Heart left ventricle (tissue), 16 donors: ENCODE measurements around the gene CNTNAP5. TPM values are rescaled to one million over a fixed set of nuclear protein-coding genes. Genes with fewer than 3 reads are reported as not detected.
A peak's percentile ranks its signal among the peaks of the same experiment; 100 is the strongest.

Experiments
- ATAC-seq, 4 donors: fragments of 200-7000 bp; cut with Tn5 transposase; one replicate each; pipeline ENCODE4 v1.9.1; 2020 to 2022; ENCODE audit warnings: moderate library complexity in 4 of 4, mild to moderate bottlenecking in 3 of 4, moderate number of reproducible peaks in 1 of 4
- DNase-seq, 5 donors: peaks; one replicate each; pipeline ENCODE4 v3.0.0-alpha.2; 2020
- H3K27ac ChIP-seq, 12 donors: fragments of 200-600 bp; sonication (generic) in 4 of 12; one replicate each; pipeline versions ENCODE4 v1.5.0 to v1.8.0; 2016 to 2022; ENCODE audit warnings: mild to moderate bottlenecking in 2 of 12
- H3K27me3 ChIP-seq, 9 donors: fragments of 200-600 bp; sonication (generic) in 2 of 9; one replicate each; pipeline versions ENCODE4 v1.5.1 to v1.8.0; 2016 to 2022; ENCODE audit warnings: mild to moderate bottlenecking in 3 of 9
- H3K36me3 ChIP-seq, 9 donors: fragments of 200-600 bp; sonication (generic) in 2 of 9; one replicate each; pipeline versions ENCODE4 v1.5.0 to v1.8.0; 2018 to 2022; ENCODE audit warnings: mild to moderate bottlenecking in 2 of 9
- H3K4me1 ChIP-seq, 12 donors: fragments of 200-600 bp; sonication (generic) in 4 of 12; one replicate each; pipeline versions ENCODE4 v1.5.0 to v1.8.0; 2016 to 2022; ENCODE audit warnings: mild to moderate bottlenecking in 3 of 12
- H3K4me3 ChIP-seq, 12 donors: fragments of 200-600 bp; sonication (generic) in 4 of 12; one replicate each; pipeline versions ENCODE4 v1.5.0 to v1.8.0; 2017 to 2022; ENCODE audit warnings: mild to moderate bottlenecking in 9 of 12, moderate library complexity in 4 of 12
- H3K9me3 ChIP-seq, 12 donors: fragments of 200-600 bp; sonication (generic) in 4 of 12; one replicate each; pipeline versions ENCODE4 v1.5.0 to v1.8.0; 2016 to 2022; ENCODE audit warnings: mild to moderate bottlenecking in 1 of 12
- CTCF ChIP-seq, 12 donors: fragments of 200-600 bp; sonication (generic) in 4 of 12; IDR thresholded peaks; one replicate each; pipeline versions ENCODE4 v1.5.0 to v1.8.0; 2018 to 2022; ENCODE audit warnings: antibody characterized with exemption in 12 of 12, mild to moderate bottlenecking in 5 of 12
- POLR2A ChIP-seq, 2 donors: fragments of 450-650 bp; IDR thresholded peaks; one replicate each; pipeline ENCODE4 v1.6.1; 2017; ENCODE audit warnings: antibody characterized with exemption in 2 of 2, mild to moderate bottlenecking in 2 of 2, moderate library complexity in 2 of 2
- WGBS, 4 donors: extraction: QIAGEN DNeasy Blood & Tissue Kit in 2 of 4; methylation state at CpG; one replicate each; pipeline versions ENCODE4 v1.1.5 to v1.1.7; 2013 to 2018; 5-methylcytosine and 5-hydroxymethylcytosine counted together
- intact Hi-C, 10 donors: fragments of 100-400 bp; cut with DNase I; formaldehyde crosslinking; loops; one replicate each; pipeline versions ENCODE4 v1.11.1 to v1.14.2; 2022
- polyA plus RNA-seq, 2 donors: library from polyadenylated mRNA; stranded (reverse); fragments of 200-250 nt; gene quantifications; one replicate each; pipeline ENCODE4 v1.2.3, GENCODE V29; 2013
- total RNA-seq, 9 donors: library from RNA; depleted of rRNA in 2 of 9; stranded (reverse); fragments of >200 nt in 2 of 9; fragmentation: NEBNext Ultra II Directional in 3 of 9; extraction: Animal tissue kit (Norgen Biotek cat#: 25700) in 3 of 9; gene quantifications; one replicate each; pipeline versions ENCODE4 v1.1.0 to v1.2.4, GENCODE V29; 2016 to 2023
- donor health status: ischemic (EF 13 %, LVEDD 7.1; RV severe dilation, severe dysfunction).
- donor health status: healthy with polysubstance abuse.
- donor health status: DM: no; HTN: yes; CAD: no.
- donor health status: DM: no; HTN: no; CAD: no.
- donor health status: ischemic (EF 25% LVEDD 6.9; RV normal size, moderate dysfunction).
- donor health status: ischemic (EF 25% LVEDD 5.7; RV mildly dilated, moderate dysfunction).
- donor health status: healthy.
- donor health status: DM: yes; HTN: yes; CAD: no.
- donor health status: ischemic (EF 35%, LVEDD 5.7; RV mildly dilated, moderate dysfunction).
- donor health status: nonischemic (EF 11% LVEDD 7.7; RV severe dilation, severe dysfunction).
- donor health status: DM: yes; HTN: yes; CAD: no.
- donor health status: PGD.
- donor health status: ischemic (EF 29% LVEDD 5.4; RV normal size, mild dysfunction).
- donor health status: nonischemic (EF 23%, LVEDD 6.1; RV moderate dilation, normal function).

CNTNAP5 gene
- total and polyA plus RNA-seq, 11 donors, result not detected

GRCh38 chr2:124523096-124523495 lies 498.0 kb downstream of the CNTNAP5 start:
- WGBS, 4 donors, result 66 to 80% (median 71%) methylated on average over 3 of the region's 3 CpGs
- Histone ChIP-seq H3K36me3 (no peaks in the 10 kb centered on the region), H3K27me3 (no peaks in the 10 kb centered on the region), H3K27ac (no peak overlapping the region), H3K4me3 (no peak overlapping the region), H3K9me3 (no peaks in the 10 kb centered on the region), H3K4me1 (peaks cover 0 to 11% (median 0%) of the 10 kb centered on the region in 12 donors)
- intact Hi-C loops, result no loop called here
- TF ChIP-seq CTCF (IDR thresholded peaks at IDR 0.05) (no peak), POLR2A (IDR thresholded peaks at IDR 0.05) (no peak)
- no peak for DNase-seq
- no peak for ATAC-seq

GRCh38 chr2:124524155-124524915 lies 499.2 kb downstream of the CNTNAP5 start:
- peaks cover 0 to 11% (median 0%) of the 10 kb centered on the region in 12 donors for H3K4me1 ChIP-seq
- ATAC-seq, result no peak
- 88 to 93% (median 91%) methylated on average over 7 of the region's 7 CpGs for WGBS, 4 donors
- H3K9me3 ChIP-seq, result no peaks in the 10 kb centered on the region
- H3K4me3 ChIP-seq, result no peak overlapping the region
- no peak overlapping the region for H3K27ac ChIP-seq
- H3K36me3 ChIP-seq, result no peaks in the 10 kb centered on the region
- TF ChIP-seq POLR2A (IDR thresholded peaks at IDR 0.05), result no peak
- no peak for TF ChIP-seq CTCF (IDR thresholded peaks at IDR 0.05)
- intact Hi-C loops, result no loop called here
- DNase-seq, result no peak
- H3K27me3 ChIP-seq, result no peaks in the 10 kb centered on the region

- no peaks in the 10 kb centered on the region for H3K27me3 ChIP-seq
- H3K36me3 ChIP-seq, result no peaks in the 10 kb centered on the region
- no peak overlapping the region for H3K4me3 ChIP-seq
- ATAC-seq, result no peak
- intact Hi-C loops, result no loop called here
- DNase-seq, result no peak
- H3K9me3 ChIP-seq, result no peaks in the 10 kb centered on the region
- H3K27ac ChIP-seq, result no peak overlapping the region
- 80 to 86% (median 82%) methylated on average over 4 of the region's 4 CpGs for WGBS, 4 donors
- peaks cover 0 to 11% (median 0%) of the 10 kb centered on the region in 12 donors for H3K4me1 ChIP-seq
- TF ChIP-seq CTCF (IDR thresholded peaks at IDR 0.05), result no peak
- TF ChIP-seq POLR2A (IDR thresholded peaks at IDR 0.05), result no peak
Observed at GRCh38 chr2:124526221-124526620, 501.1 kb downstream of the CNTNAP5 start.

GRCh38 chr2:124530203-124530602 lies 505.1 kb downstream of the CNTNAP5 start:
- ATAC-seq, result no peak
- intact Hi-C loops, result no loop called here

More at GRCh38 chr2:124530203-124530602, 505.1 kb downstream of the CNTNAP5 start:
- peaks cover 0 to 5% (median 0%) of the 10 kb centered on the region in 12 donors for H3K4me1 ChIP-seq
- 90 to 93% (median 92%) methylated on average over 4 of the region's 4 CpGs for WGBS, 4 donors
- DNase-seq, result no peak
- H3K36me3 ChIP-seq, result no peaks in the 10 kb centered on the region
- no peak overlapping the region for H3K4me3 ChIP-seq
- H3K9me3 ChIP-seq, result no peaks in the 10 kb centered on the region
- H3K27ac ChIP-seq, result no peak overlapping the region
- TF ChIP-seq CTCF (IDR thresholded peaks at IDR 0.05), result peak in 1 of 12 donors; percentile 18
- no peak for TF ChIP-seq POLR2A (IDR thresholded peaks at IDR 0.05)
- H3K27me3 ChIP-seq, result no peaks in the 10 kb centered on the region
